HL-60 (cell line): ENCODE measurements around the gene HOXD1.

Experiments
- CTCF ChIP-seq: IDR thresholded peaks from one replicate; pipeline ENCODE4 v1.5.1; 2011; ENCODE audit warnings: low read length, control low read depth, inconsistent platforms; ENCODE audit not compliant: insufficient read depth
- POLR2AphosphoS5 ChIP-seq: IDR thresholded peaks from 2 replicates; pipeline ENCODE4 v1.6.1; 2012; ENCODE audit warnings: low read depth
- REST ChIP-seq: IDR thresholded peaks from 2 replicates; pipeline ENCODE4 v1.6.1; 2012; ENCODE audit warnings: low read depth; ENCODE audit not compliant: insufficient replicate concordance
- SPI1 ChIP-seq: IDR thresholded peaks from 2 replicates; pipeline ENCODE4 v1.6.1; 2012; ENCODE audit warnings: low read depth, mild to moderate bottlenecking, borderline replicate concordance

GRCh38 chr2:176147210-176147799, 41.2 kb upstream of the HOXD1 start:
- TF ChIP-seq CTCF (no peak), POLR2AphosphoS5 (no peak), REST (no peak), SPI1 (no peak)
